HG03108 (cell line): ENCODE data around the gene PRR5.

ENCODE experiments used
- ATAC-seq: cut with Tn5 transposase; IDR thresholded peaks from one replicate; pipeline ENCODE4 v1.9.1; 2021; ENCODE audit warnings: moderate library complexity; ENCODE audit not compliant: unreplicated experiment

The PRR5 gene

GRCh38 chr22:44786136-44786535 lies 84.1 kb downstream of the PRR5 start:
- no peak for ATAC-seq

DNA sequence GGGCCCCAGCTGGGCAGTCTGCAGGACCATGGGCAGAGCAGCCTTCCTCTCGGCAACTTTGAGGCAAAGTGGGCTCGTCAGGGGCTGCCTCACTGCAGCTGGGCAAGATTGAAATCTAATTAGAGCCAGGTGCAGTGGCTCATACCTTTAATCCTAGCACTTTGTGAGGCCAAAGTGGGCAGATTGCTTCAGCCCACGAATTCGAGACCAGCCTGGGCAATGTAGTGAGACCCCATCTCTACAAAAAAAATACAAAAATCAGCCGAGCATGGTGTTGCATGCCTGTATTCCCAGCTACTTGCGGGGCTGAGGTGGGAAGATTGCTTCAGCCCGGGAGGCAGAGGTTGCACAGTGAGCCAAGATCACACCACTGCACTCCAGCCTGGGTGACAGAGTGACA lies 84.6 kb downstream of the PRR5 start:
- no peak for ATAC-seq
